Stimulated activated CD8-positive, alpha-beta memory T cell treated with anti-CD3 and anti-CD28 coated beads, Interleukin-7, amount 100 ng/mL, for 24 hours (primary cell): ENCODE data around the gene SEMA4D.

Experiments
- DNase-seq: peaks from one replicate; pipeline ENCODE4 v3.0.0-alpha.2; 2020; ENCODE audit warnings: low read depth

The SEMA4D gene

DNA sequence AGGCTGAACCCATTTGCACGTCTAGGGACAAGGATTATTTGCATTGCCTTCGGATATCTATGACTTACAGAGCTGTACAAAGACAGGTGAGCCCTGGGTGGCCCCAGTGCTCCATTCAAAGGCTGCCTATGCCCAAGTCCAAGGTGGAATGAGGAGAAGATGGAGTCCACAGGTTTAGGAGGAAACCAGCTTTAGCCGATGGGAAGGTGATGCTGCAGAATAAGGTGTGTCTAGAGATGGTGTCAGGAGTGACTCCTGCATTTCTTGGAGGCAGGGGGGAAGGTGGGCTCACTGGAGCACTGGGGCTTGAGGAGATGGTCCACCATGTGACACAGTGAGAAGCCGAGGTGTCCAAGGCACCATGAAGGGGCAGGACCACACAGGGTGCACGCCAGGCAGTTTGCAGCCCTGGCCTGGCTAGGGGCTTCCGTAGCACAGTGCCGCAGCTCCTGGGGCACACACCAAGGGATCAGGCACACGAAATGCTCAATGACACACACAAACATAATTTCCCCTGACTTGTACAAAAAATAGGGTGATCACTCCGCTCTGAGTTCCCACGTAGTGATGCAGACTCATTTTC, 32.1 kb downstream of the SEMA4D start:
- DNase-seq, result no peak

DNA sequence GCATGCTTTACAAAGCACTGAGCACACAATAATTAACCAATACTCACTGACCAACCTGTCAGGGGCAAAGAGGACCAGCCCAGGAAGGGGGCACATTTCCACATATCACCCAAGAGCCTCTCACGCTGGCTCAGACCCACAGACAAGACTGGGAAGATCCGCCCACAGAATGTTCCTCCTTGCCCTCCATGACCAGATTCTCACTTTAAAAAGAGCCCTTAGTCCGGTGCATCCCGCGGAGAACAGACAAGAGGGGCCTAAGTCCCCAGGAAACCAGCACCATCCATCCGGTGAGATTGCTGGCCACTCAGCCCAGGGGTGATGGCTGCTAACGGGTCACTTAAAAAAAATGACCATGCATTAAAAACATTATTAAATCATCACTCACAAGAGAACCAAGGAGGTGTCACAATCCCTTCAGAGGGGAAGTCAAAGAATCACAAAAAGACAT, 32.9 kb downstream of the SEMA4D start:
- DNase-seq, result no peak

DNA sequence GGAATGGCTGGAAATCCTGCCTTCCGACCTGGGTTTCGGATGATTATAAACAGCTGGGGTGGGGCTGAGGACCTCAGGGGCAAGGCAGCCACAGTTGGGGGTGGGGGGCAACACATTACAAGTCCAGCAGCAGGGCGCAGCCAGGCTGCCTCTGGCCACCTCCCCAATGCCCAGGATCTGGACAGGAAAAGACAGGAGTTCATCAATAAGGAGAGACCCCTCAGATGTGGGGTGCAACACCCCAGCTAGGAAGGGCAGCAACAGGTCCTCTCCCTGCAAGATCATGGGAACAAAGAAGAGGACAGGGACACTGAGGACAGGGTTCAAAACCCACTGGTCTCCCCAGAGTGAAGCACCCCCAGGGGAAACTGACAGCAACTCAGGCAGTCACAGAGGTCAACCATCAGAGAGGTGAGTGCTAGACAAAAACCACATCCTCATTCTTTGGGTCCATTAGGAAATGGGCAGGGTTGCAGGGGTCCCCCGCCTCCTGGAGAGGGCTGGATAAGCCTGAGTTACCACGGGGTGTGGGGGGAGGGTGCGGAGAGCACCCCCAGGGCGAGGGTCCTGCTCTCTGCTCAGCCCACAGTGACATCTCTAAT, 33.5 kb downstream of the SEMA4D start:
- no peak for DNase-seq

DNA sequence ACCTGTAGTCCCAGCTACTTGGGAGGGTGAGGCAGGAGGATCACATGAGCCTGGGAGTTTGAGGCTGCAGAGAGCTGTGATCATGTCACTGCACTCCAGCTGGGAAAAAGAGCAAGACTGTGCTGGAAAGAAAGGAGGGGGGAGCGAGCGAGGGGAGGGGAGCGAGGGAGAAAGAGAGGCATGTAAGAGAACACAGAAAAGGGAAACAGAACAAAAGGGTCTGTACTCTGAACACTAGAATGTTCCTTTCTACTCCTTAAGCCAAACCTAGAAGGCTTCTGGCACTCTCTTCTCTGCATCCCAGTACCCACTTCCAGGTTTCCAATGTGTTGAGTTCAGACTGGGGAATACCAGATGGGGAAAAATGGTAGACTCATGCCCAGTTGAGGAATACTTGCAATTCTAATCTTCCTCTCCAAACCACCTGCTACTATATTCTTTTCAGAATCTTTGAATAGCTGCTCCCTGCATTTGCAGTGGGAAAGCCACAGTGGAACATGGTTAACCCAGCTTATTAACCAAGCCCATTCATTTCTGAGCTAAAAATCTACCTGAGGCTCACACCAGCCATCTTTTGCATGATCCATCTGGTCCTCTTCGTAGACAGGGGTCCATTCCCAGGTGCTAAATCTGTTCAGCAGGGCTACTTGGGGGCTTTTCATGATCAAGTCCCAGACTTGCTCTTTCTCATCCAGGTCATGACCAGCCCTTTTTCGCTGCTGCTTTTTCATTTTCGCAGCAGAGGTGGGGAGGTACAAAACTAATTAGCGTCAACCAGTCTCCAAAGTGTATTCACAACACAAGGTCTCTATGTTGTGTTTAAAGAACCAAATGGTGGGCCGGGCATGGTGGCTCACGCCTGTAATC, 34.9 kb downstream of the SEMA4D start:
- DNase-seq, result no peak

DNA sequence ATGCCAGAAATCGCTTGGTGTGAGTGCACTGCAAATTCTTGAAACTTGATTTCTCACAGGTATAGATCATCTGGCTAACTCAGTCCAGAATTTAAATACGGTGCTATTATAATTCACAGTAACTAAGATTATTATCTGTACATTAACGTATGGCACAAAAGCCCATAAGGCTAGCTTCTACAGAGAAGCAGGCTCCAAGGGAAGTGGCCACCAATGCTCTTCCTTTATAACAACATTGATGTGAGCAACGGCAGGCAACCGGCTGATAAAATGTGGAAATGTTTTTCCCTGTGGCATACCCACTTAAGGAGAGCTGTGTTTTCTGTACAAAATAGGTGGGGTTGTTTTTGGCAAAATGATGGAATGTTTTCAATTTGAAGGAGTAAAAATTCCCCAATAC, 35.7 kb downstream of the SEMA4D start:
- no peak for DNase-seq

DNA sequence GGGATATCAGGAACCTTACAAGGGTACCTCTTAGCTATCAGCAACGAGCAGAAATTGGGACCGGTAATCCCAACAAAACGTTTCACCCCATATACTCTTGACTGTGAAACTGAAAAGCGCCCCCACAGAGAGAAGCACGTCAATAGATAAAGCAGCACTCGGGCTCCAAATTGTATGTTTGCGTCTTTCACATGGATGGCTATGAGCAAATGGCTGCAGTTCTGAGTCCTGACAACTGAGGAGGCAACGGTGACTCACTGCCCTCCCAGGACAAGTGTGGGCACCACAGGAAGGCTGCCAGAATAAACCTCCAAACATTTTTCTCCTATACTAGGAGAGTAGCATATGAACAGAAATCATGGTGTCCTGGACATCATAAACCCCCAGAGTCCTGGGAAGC, 36.6 kb downstream of the SEMA4D start:
- no peak for DNase-seq

DNA sequence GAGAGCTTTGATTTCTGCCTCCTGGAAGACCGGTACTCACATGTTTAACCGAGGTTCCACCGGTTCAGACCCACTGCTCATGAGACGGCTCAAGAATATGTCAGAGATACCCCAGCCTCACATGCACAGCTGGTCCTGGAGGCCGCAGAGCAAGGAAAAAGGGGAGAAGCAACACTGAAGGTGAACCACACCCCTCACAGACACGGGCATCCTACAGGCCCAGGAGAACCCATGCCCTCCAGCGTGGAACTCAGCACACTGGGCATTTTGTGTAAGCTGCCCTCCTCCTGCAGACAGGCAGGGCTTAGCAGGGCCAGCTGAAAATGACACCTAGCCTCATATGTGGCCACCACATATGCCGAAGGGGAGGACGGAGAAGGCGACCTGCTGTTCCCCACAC, 37.4 kb downstream of the SEMA4D start:
- no peak for DNase-seq

DNA sequence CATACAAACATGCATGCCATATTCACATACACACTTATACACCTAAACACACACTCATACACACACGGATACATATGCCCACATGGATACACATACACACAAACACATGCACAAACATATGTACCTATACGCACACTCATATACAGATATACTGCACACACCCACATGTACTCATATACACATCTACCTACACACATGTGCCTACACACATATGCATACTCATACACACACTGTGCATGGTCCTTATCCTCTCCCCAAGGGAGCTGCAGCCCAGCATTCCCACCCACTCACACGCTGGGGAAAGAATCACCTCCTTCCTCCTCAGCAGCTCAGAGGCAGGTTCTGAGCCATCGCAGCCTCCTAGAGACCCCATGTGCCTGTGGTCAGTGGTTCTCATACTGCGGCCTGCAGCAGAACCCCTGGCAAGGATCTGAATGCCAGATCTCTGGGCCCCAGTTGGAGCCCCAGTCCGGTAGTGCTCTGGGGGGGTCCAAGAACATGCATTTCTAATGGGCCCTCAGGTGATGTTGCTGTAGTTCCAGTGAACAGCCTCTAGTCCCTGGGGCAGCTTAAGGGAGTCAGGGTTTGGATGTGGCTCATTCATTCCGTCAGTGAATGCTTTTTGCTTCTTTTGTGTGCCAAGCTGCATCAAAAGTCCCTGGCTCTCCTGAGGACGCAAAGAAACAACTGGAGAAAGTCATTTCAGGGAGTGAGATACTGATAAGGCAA, 39.0 kb downstream of the SEMA4D start:
- DNase-seq, result no peak

DNA sequence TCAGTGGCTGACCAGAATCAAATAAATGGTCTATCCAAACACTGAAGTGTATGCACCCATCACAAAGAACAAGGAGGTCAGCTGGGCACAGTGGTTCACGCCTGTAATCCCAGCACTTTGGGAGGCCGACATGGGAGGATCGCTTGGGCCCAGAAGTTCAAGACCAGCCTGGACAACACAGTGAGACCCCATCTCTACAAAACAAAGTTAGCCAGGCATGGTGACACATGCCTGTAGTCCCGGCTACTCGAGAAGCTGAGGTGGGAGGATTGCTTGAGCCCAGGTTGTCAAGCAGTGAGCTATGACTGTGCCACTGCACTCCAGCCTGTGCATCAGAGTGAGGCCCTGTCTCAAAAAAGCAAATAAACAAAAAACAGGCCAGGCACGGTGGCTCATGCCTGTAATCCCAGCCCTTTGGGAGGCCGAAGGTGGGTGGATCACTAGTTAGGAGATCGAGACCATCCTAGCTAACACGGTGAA, 40.5 kb downstream of the SEMA4D start:
- no peak for DNase-seq

DNA sequence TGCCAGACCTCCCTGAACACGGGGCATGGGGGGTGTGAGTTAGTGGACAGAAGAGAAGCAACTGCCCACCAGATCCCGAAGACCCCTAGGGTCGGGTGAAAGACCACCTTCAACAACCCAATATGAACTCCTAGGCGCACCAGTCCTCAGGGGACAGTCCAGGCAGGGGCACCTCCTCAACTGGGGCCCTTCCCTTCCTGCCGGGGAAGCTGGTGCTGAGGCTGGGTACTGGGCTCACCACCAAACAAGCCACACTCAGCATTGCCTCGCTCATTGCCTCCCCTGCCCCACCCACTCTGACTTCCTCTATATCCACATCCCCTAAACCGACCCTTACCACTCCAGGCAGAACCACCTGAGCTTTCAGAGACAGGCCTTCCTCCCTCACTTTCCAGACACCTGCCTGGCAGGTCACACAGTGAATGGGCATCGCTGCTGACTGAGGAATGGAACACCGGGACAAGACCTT, 42.5 kb downstream of the SEMA4D start:
- no peak for DNase-seq

DNA sequence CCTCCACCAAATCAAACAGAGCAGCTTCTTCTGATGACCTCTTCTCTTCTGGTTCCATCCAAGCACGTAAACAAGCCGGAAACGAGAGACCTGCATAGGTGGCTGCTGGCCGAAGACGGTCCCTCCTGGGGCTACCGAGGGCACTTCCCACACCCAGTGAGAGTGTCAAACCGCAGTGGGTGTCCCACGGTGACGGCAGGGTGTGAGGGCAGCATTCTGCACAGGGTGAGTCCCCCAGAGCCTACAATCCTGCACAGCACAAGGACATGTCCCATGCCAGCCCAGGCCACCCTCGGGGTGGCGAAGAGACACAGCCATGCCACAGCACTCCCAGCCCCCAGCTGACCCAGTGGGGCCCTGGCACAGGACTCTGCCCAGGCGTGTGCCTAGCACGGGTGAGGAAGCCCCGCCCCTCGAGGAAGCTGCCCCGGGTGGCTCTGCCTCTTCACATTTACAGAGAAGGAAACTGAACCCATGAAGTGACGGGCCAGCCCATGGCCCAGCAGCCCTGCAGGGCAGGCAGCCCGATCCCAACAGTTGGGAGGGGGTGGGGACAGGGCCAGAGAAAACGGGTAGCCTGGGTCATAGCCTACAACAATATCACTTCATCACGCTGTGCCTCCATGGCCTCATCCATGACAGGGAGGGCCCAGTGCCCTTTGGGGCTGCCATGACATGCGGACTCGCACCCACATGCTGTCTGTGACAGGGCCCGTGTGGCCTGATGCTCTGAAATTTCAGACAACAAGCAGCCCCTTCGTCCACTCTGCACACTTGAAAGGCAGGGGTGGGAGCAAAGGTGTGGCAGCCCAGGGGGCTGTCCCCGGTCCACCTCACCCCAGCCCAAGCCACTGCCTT, 43.2 kb downstream of the SEMA4D start:
- DNase-seq, result no peak

DNA sequence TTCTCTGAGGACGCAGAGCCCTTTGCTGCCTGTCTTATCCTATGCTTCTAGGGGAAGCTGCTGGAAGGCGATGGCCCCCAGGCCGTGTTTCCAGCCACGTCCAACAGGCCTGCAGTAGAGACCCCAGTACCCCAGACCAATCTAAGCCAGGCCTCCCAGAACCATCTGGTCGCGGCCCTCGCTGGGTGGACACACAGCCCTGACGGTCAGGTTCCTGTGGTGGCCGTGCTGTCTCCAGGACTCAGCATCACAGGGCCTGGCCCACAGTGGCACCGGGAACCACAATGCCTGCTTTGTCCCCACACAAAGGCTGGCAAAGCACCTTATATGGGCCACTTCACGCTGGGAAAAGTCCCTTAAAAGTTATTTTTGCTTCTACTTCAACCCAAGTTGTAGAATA, 44.5 kb downstream of the SEMA4D start:
- no peak for DNase-seq

DNA sequence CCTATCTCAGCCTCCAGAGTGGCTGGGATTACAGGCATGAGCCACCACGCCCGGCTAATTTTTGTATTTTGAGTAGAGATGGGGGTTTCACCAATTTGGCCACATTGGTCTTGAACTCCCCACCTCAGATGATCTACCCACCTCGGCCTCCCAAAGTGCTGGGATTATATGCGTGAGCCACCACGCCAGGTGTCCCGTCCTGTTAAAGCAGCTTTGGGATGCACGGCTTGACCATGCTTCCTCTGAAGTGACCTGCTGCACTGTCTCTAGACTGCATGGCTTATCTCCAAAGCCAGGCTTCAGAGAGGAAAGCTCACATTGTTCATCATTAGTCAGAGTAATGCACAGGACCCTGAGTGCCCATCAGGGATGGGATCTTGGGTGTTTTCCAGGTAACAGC, 45.4 kb downstream of the SEMA4D start:
- DNase-seq, result no peak

DNA sequence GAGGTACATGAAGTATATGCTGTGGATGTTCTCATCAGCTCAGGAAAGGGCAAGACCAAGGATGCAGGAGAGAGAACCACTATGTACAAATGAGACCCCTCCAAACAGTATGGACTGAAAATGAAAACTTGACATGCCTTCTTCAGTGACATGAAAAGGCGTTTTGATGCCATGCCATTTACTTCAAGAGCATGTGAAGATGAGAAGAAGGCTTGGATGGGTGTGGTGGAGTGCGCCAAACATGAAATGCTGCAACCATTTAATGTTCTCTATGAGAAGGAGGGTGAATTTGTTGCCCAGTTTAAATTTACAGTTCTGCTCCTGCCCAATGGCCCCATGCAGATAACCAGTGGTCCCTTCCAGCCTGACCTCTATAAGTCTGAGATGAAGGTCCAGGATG, 47.7 kb downstream of the SEMA4D start:
- no peak for DNase-seq

DNA sequence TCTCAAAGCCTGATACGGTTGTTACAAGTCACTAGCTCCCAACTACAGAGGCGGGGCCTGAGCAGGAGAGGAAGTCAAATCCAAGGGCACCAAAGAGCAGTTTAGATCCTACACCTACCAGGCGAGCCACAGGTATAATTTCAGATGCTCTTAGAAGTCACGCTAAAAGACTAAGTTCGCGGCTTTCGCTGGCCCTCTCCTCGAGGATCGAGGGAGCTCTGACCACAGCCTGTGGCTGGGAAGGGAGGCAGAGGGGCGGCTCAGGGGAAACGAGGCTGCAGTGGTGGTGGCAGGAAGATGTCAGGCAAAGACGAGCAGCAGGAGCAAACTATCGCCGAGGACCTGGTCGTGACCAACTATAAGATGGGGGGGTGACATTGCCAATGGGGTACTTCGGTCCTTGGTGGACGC, 48.6 kb downstream of the SEMA4D start:
- no peak for DNase-seq

DNA sequence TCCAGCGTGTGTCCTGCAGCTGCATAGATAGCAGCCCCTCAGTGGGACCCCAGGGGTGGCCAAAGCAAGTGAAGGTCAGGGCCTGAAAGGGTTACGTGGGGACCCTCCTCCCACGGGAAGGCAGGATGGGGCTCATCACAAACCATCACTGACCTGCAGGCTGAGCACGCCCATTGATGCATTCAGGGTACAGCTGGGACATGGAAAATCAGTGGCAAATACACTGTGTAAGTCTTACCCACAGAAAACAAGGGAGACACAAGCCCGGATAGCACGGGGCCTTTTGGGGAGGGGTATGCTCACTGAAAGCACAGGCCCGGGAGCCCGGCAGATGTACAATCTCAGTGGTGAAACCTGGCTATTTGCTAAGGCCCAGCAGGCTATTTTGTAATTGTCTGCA, 49.1 kb downstream of the SEMA4D start:
- DNase-seq, result no peak

DNA sequence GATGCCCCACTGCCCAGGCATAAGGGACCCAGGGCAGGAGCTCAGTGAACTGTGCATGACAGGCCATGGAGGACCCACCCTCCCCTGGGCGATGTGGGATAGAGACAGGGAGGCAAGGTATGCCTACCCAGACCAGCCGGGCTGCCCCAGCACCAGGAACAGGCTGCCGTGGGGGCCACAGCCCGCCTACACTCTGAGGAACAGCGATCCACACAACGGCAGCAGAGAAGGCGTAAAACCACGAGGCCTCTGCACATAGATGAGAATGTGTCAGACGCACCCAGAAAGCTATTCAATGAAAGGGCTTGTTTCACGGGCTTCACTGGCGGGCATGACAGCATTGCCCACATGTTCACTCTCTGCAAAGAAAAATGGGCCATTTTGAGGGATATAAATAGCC, 49.5 kb downstream of the SEMA4D start:
- no peak for DNase-seq

DNA sequence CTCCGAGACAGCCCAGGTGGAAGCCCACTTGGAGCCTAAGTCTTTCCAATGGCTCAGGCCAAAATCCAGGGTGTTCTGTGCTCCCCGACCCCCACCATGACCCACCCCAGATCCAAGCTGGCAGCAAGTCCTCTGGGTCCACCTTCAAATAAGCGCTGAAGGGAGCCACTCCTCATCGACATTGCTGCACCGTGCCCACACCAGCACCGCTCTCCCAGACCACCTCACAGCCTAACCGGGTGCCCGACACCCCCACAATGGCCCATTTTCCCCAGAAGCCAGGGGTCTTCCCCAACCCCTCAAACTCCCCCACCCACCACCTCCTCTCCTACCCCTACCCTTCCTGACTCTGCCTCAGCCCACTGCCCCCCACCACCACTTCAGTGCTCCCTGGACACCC, 50.5 kb downstream of the SEMA4D start:
- no peak for DNase-seq

DNA sequence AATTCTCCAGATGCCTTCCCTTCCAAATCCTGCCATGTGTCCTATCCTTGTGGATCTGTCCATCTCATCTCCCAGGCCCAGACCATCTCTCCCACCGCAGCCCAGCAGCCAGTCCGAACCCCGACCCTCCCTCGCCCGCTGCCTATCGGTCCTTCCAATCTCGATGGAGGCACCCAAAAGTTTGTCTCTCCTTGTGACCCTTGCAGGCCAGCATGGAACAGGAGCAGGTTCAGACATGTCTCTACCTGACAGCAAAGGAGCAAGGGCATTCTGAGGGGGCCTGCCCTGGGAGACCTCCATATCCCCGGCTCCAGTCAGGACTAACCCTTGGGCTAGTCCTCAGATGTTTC, 51.0 kb downstream of the SEMA4D start:
- DNase-seq, result no peak

DNA sequence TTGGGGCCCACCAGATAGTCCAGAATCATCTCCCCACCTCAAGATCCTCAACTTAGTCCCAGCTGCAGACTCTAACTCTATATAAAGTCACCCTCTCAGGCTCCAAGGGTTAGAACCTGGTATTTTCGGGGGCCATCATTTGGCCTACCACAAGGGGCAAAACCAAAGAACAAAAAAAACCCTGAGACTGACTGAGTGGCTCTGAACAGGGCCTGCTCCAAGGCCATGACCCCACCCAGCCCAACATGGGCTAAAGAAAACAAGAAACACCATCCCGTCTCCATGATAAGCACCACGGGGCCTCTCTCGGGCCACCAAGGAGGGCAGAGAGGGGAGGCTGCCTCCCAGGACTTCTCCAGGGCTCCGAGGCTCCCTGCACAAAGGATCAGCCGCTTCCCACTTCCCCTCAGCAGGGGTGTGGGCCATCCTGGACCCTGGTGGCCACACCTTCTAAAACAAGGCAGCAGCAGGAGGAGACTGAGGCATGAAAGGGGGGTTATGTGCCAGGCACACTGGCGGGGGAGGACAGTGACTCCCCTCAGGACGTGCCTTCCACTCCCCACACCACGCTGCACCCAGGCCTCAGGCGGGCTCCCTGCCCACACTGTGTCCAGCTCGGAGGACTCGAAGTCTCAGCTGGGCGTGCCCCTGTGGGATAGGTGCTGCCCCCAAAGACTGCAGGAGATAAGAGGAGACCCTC, 51.5 kb downstream of the SEMA4D start:
- DNase-seq, result no peak

DNA sequence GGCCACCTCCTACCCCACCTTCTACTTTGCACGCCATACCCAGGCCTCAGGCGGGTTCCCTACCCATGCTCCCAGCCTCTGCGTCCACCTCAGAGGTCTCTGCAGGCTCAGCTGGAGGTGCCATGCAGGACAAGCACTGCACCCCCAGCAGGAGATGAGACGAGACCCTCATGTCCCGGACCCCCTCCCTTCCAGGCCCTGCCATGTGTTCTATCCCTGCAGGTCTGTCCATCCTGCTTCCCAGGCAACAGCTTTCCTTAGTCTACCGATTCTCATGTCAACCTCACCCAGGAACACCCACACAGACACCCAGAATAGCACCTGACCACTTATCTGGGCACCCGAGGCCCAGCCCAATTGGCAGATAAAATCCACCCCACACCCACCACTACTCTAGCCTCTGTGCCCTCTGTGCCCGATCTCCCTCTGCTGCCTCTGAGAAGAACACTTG, 52.1 kb downstream of the SEMA4D start:
- no peak for DNase-seq
